Measurements from ENCODE around the gene TTLL6.

TTLL6 gene

DNA sequence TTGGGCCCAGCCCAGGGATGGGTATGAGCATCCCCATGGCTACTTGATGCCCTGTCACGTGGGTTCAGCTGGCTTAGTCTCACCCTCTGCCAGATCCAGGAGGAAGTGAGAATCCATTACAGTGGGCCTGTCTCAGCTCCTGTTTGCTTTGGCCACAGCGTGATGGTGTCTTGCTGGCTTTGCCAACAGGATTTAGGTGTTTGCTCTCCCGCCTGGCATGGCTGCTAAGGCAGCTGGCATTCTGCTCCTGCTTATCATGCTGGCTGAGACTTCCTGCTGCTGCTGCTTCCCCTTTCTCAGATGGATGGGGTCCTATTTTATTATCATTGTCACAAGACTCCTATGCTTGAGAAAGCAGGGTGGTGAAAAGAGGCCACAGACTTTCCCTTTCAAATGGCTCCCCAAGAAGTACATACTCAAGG is 60.2 kb downstream of the TTLL6 start:
- no peak overlapping the region for H4K91ac ChIP-seq (ENCODE audit: low read depth, low read length, poor library complexity)
- H3K14ac ChIP-seq (ENCODE audit: low read length), result peak overlapping the region; percentile 49
- no peak for DNase-seq (ENCODE audit: low spot score)
- H2BK15ac ChIP-seq (ENCODE audit: low read length), result no peak overlapping the region
- H3K4me1 ChIP-seq (ENCODE audit: control insufficient read depth in 2 of 2, insufficient read depth in 1 of 2, low read depth in 1 of 2, low read length in 2 of 2), result no peaks in the 10 kb centered on the region
- no peak overlapping the region for H2AK5ac ChIP-seq (ENCODE audit: low read depth, low read length)
- H3K27me3 ChIP-seq (ENCODE audit: control insufficient read depth in 3 of 3, insufficient read depth in 3 of 3, low read depth in 1 of 3, low read length in 3 of 3), result peaks cover 30 to 88% (median 77%) of the 10 kb centered on the region in 3 experiments
- no peak overlapping the region for H2BK120ac ChIP-seq (ENCODE audit: low read depth, low read length)
- no peak overlapping the region for H3K23ac ChIP-seq (ENCODE audit: low read depth, low read length, poor library complexity)
- H3K9ac ChIP-seq (ENCODE audit: low read depth, low read length, poor library complexity), result no peak overlapping the region
- H2BK5ac ChIP-seq (ENCODE audit: low read length), result no peak overlapping the region
- no peak overlapping the region for H3K18ac ChIP-seq (ENCODE audit: low read length)
- no CpG with 5 or more reads among the region's 3 CpGs for WGBS, 2 donors (ENCODE audit: extremely low coverage in 2 of 2, insufficient read length in 2 of 2, insufficient replicate concordance in 1 of 2)
- no peak overlapping the region for H3K4me2 ChIP-seq (ENCODE audit: insufficient read depth, low read length, poor library complexity, severe bottlenecking)
- no peaks in the 10 kb centered on the region for H3K36me3 ChIP-seq (replicated peaks in 1 of 2; ENCODE audit: control insufficient read depth in 2 of 2, insufficient read depth in 2 of 2, low read length in 2 of 2)
- no peak overlapping the region for H2AFZ ChIP-seq (ENCODE audit: low read length)
- H3K4ac ChIP-seq (ENCODE audit: low read length), result no peak overlapping the region
- no peak overlapping the region for H3K27ac ChIP-seq (replicated peaks; ENCODE audit: low read length)
- H3K9me3 ChIP-seq (replicated peaks in 1 of 2; ENCODE audit: control insufficient read depth in 2 of 2, insufficient read depth in 1 of 2, low read depth in 1 of 2, low read length in 2 of 2), result peaks cover 0 to 2% of the 10 kb centered on the region in 2 donors
- no peak overlapping the region for H2BK12ac ChIP-seq (ENCODE audit: low read length)
- H3K4me3 ChIP-seq (ENCODE audit: low read length in 2 of 2), result no peak overlapping the region
- H3K79me1 ChIP-seq (ENCODE audit: low read depth, low read length), result no peaks in the 10 kb centered on the region
- H4K8ac ChIP-seq (ENCODE audit: low read depth, low read length), result no peak overlapping the region

DNA sequence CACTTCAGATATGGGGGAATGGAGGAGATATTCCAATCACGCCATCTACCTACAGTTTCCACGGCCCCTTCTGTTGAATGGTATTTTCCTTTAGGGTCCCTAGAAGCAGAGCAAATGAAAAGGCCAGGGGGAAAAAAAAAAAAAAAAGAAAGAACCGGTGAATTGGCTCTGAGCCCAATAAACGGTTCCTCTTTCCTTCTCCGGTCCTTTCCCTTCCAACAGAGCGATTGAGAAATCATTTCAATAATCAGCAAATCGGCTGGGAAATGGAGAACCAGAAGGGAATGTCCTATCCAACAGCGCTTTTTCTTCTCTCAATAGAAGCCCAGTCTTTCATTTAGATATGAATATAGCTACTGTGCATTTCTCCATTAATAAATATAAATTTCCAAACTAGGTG is 61.7 kb downstream of the TTLL6 start:
- H3K18ac ChIP-seq (ENCODE audit: low read length), result no peak overlapping the region
- no peak overlapping the region for H2BK120ac ChIP-seq (ENCODE audit: low read depth, low read length)
- no peaks in the 10 kb centered on the region for H3K79me1 ChIP-seq (ENCODE audit: low read depth, low read length)
- no peak overlapping the region for H3K14ac ChIP-seq (ENCODE audit: low read length)
- peak overlapping the region; percentile 53 for H2AFZ ChIP-seq (ENCODE audit: low read length)
- H3K4me3 ChIP-seq (ENCODE audit: low read length in 2 of 2), result no peak overlapping the region
- no peak overlapping the region for H4K8ac ChIP-seq (ENCODE audit: low read depth, low read length)
- no peak overlapping the region for H3K4me2 ChIP-seq (ENCODE audit: insufficient read depth, low read length, poor library complexity, severe bottlenecking)
- no peak overlapping the region for H3K23ac ChIP-seq (ENCODE audit: low read depth, low read length, poor library complexity)
- H2BK5ac ChIP-seq (ENCODE audit: low read length), result no peak overlapping the region
- no peak overlapping the region for H3K9ac ChIP-seq (ENCODE audit: low read depth, low read length, poor library complexity)
- no peaks in the 10 kb centered on the region for H3K4me1 ChIP-seq (ENCODE audit: control insufficient read depth in 2 of 2, insufficient read depth in 1 of 2, low read depth in 1 of 2, low read length in 2 of 2)
- no peaks in the 10 kb centered on the region for H3K36me3 ChIP-seq (replicated peaks in 1 of 2; ENCODE audit: control insufficient read depth in 2 of 2, insufficient read depth in 2 of 2, low read length in 2 of 2)
- H3K27ac ChIP-seq (replicated peaks; ENCODE audit: low read length), result no peak overlapping the region
- no peak overlapping the region for H2BK15ac ChIP-seq (ENCODE audit: low read length)
- peaks cover 0 to 2% of the 10 kb centered on the region in 2 donors for H3K9me3 ChIP-seq (replicated peaks in 1 of 2; ENCODE audit: control insufficient read depth in 2 of 2, insufficient read depth in 1 of 2, low read depth in 1 of 2, low read length in 2 of 2)
- H2AK5ac ChIP-seq (ENCODE audit: low read depth, low read length), result no peak overlapping the region
- H3K4ac ChIP-seq (ENCODE audit: low read length), result no peak overlapping the region
- H2BK12ac ChIP-seq (ENCODE audit: low read length), result no peak overlapping the region
- no CpG with 5 or more reads among the region's 8 CpGs for WGBS, 2 donors (ENCODE audit: extremely low coverage in 2 of 2, insufficient read length in 2 of 2, insufficient replicate concordance in 1 of 2)
- peaks cover 36 to 90% (median 85%) of the 10 kb centered on the region in 3 experiments for H3K27me3 ChIP-seq (ENCODE audit: control insufficient read depth in 3 of 3, insufficient read depth in 3 of 3, low read depth in 1 of 3, low read length in 3 of 3)
- H4K91ac ChIP-seq (ENCODE audit: low read depth, low read length, poor library complexity), result no peak overlapping the region
- no peak for DNase-seq (ENCODE audit: low spot score)

DNA sequence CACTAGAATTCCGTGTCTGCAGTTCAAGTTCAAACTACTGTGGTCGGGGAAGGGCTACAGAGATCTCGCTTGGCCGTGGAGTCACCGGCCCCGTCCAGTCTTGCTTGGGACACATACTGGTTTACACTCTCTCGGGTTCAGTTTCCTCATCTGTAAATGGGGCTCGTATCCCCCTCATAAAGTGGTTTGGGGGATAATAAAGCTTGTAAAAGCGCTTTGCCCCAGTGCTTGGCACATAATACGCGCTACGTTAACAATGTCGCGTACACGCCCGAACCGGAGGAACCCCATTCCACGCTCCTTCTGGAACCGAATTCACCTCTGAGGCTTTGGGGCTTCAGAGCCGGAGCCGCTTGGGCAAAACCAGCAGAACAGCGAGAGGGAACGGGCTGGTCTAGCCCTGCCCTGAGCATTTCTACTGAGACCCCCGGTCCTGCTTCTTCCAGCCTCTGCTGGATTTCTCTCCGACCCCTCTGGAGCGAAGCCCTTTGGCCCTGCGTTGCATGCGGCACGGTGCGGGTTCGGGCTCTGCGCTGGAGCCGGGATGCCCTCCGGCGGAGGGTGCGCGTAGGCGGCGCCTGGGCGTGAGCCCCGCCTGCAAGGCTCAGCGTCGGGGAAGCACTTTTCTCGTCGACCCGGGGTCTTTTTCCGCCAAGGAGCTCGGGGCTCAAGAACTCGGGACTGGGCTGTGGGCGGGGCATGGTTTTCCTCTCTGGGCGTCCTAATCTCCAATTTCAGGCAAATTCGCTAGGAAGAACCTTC is 62.3 kb downstream of the TTLL6 start:
- Histone ChIP-seq H2BK15ac (ENCODE audit: low read length) (no peak overlapping the region), H3K27ac (replicated peaks; ENCODE audit: low read length) (no peak overlapping the region), H4K8ac (ENCODE audit: low read depth, low read length) (no peak overlapping the region), H3K9ac (ENCODE audit: low read depth, low read length, poor library complexity) (no peak overlapping the region), H3K27me3 (ENCODE audit: control insufficient read depth in 3 of 3, insufficient read depth in 3 of 3, low read depth in 1 of 3, low read length in 3 of 3) (peaks cover 40 to 95% (median 91%) of the 10 kb centered on the region in 3 experiments), H2AFZ (ENCODE audit: low read length) (peak overlapping the region; percentile 53), H2BK120ac (ENCODE audit: low read depth, low read length) (no peak overlapping the region), H4K91ac (ENCODE audit: low read depth, low read length, poor library complexity) (no peak overlapping the region), H3K36me3 (replicated peaks in 1 of 2; ENCODE audit: control insufficient read depth in 2 of 2, insufficient read depth in 2 of 2, low read length in 2 of 2) (no peaks in the 10 kb centered on the region), H3K4me1 (ENCODE audit: control insufficient read depth in 2 of 2, insufficient read depth in 1 of 2, low read depth in 1 of 2, low read length in 2 of 2) (no peaks in the 10 kb centered on the region), H3K4me2 (ENCODE audit: insufficient read depth, low read length, poor library complexity, severe bottlenecking) (no peak overlapping the region), H3K14ac (ENCODE audit: low read length) (no peak overlapping the region), H3K79me1 (ENCODE audit: low read depth, low read length) (no peaks in the 10 kb centered on the region), H3K23ac (ENCODE audit: low read depth, low read length, poor library complexity) (no peak overlapping the region), H3K4me3 (ENCODE audit: low read length in 2 of 2) (no peak overlapping the region), H3K4ac (ENCODE audit: low read length) (no peak overlapping the region), H3K18ac (ENCODE audit: low read length) (no peak overlapping the region), H2BK12ac (ENCODE audit: low read length) (no peak overlapping the region), H2AK5ac (ENCODE audit: low read depth, low read length) (no peak overlapping the region), H3K9me3 (replicated peaks in 1 of 2; ENCODE audit: control insufficient read depth in 2 of 2, insufficient read depth in 1 of 2, low read depth in 1 of 2, low read length in 2 of 2) (peaks cover 0 to 2% of the 10 kb centered on the region in 2 donors), H2BK5ac (ENCODE audit: low read length) (no peak overlapping the region)
- DNase-seq (ENCODE audit: low spot score), result no peak
- no CpG with 5 or more reads among the region's 52 CpGs for WGBS, 2 donors (ENCODE audit: extremely low coverage in 2 of 2, insufficient read length in 2 of 2, insufficient replicate concordance in 1 of 2)

DNA sequence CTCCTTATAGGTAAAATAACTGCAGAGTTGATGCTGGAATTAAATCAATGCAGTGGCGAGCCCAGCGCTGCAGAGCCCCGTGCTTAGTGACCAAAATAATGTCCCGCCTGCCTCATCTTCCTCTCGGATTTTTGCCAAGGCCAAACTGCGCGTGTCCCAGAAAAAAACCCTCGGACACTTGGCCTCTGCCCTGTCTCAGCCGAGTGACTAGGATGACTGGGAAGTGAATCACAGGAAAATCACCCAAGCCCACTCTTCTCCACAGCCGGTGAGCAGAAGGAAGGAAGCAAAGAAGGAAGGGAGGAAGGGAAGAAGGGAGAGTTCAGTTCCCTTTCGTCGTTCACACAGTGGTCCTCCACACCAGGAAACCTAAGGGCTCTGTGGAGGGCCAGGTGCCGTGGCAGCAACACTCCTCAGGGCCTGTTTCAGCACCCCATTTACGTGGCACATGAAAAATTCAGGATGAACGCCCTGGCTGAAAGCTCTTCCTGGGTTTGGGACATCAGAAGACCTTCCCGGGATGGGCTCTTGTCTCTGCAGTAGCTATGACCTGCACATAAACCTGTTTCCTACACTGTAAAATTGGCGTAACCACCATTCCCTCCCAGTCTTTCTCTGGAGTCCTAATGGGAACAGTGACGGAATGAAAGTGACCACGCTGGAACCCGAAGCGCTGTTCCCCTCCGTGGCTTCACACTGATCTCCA is 63.1 kb downstream of the TTLL6 start:
- no peak overlapping the region for H3K4me2 ChIP-seq (ENCODE audit: insufficient read depth, low read length, poor library complexity, severe bottlenecking)
- H2AK5ac ChIP-seq (ENCODE audit: low read depth, low read length), result no peak overlapping the region
- H3K36me3 ChIP-seq (replicated peaks in 1 of 2; ENCODE audit: control insufficient read depth in 2 of 2, insufficient read depth in 2 of 2, low read length in 2 of 2), result no peaks in the 10 kb centered on the region
- no peak overlapping the region for H3K23ac ChIP-seq (ENCODE audit: low read depth, low read length, poor library complexity)
- peaks cover 44 to 96% (median 93%) of the 10 kb centered on the region in 3 experiments for H3K27me3 ChIP-seq (ENCODE audit: control insufficient read depth in 3 of 3, insufficient read depth in 3 of 3, low read depth in 1 of 3, low read length in 3 of 3)
- H2AFZ ChIP-seq (ENCODE audit: low read length), result no peak overlapping the region
- no peak overlapping the region for H2BK12ac ChIP-seq (ENCODE audit: low read length)
- H3K9me3 ChIP-seq (replicated peaks in 1 of 2; ENCODE audit: control insufficient read depth in 2 of 2, insufficient read depth in 1 of 2, low read depth in 1 of 2, low read length in 2 of 2), result peaks cover 2 to 3% of the 10 kb centered on the region in 2 donors
- H3K4ac ChIP-seq (ENCODE audit: low read length), result no peak overlapping the region
- H3K4me3 ChIP-seq (ENCODE audit: low read length in 2 of 2), result no peak overlapping the region
- no peak overlapping the region for H2BK15ac ChIP-seq (ENCODE audit: low read length)
- H4K8ac ChIP-seq (ENCODE audit: low read depth, low read length), result no peak overlapping the region
- no peak overlapping the region for H2BK5ac ChIP-seq (ENCODE audit: low read length)
- no CpG with 5 or more reads among the region's 22 CpGs for WGBS, 2 donors (ENCODE audit: extremely low coverage in 2 of 2, insufficient read length in 2 of 2, insufficient replicate concordance in 1 of 2)
- H3K4me1 ChIP-seq (ENCODE audit: control insufficient read depth in 2 of 2, insufficient read depth in 1 of 2, low read depth in 1 of 2, low read length in 2 of 2), result no peaks in the 10 kb centered on the region
- no peaks in the 10 kb centered on the region for H3K79me1 ChIP-seq (ENCODE audit: low read depth, low read length)
- no peak overlapping the region for H3K9ac ChIP-seq (ENCODE audit: low read depth, low read length, poor library complexity)
- no peak overlapping the region for H4K91ac ChIP-seq (ENCODE audit: low read depth, low read length, poor library complexity)
- no peak overlapping the region for H3K27ac ChIP-seq (replicated peaks; ENCODE audit: low read length)
- no peak overlapping the region for H3K18ac ChIP-seq (ENCODE audit: low read length)
- DNase-seq (ENCODE audit: low spot score), result no peak
- H3K14ac ChIP-seq (ENCODE audit: low read length), result no peak overlapping the region
- H2BK120ac ChIP-seq (ENCODE audit: low read depth, low read length), result no peak overlapping the region
